Heart right ventricle (tissue), 16 donors: ENCODE results near the gene AP5S1. TPM values are rescaled to one million over a fixed set of nuclear protein-coding genes. Genes with fewer than 3 reads are reported as not detected.

ENCODE experiments used
- ATAC-seq, 8 donors: fragments of 200-7000 bp; cut with Tn5 transposase; one replicate each; pipeline ENCODE4 v1.9.1; 2020; ENCODE audit warnings: mild to moderate bottlenecking in 8 of 8, moderate library complexity in 8 of 8, moderate number of reproducible peaks in 1 of 8
- DNase-seq, 2 donors: peaks; one replicate each; pipeline ENCODE4 v3.0.0-alpha.2; 2020
- H3K27ac ChIP-seq, 10 donors: fragments of 200-600 bp; sonication (generic) in 2 of 10; one replicate each; pipeline versions ENCODE4 v1.5.0 to v1.8.0; 2020 to 2022; ENCODE audit warnings: mild to moderate bottlenecking in 3 of 10
- H3K27me3 ChIP-seq, 7 donors: fragments of 200-600 bp; one replicate each; pipeline ENCODE4 v1.8.0; 2021 to 2022; ENCODE audit warnings: mild to moderate bottlenecking in 2 of 7
- H3K36me3 ChIP-seq, 9 donors: fragments of 200-600 bp; sonication (generic) in 1 of 9; one replicate each; pipeline versions ENCODE4 v1.5.0 to v1.8.0; 2020 to 2022; ENCODE audit warnings: mild to moderate bottlenecking in 2 of 9
- H3K4me1 ChIP-seq, 9 donors: fragments of 200-600 bp; sonication (generic) in 1 of 9; one replicate each; pipeline versions ENCODE4 v1.5.0 to v1.8.0; 2020 to 2022; ENCODE audit warnings: mild to moderate bottlenecking in 4 of 9
- H3K4me3 ChIP-seq, 10 donors: fragments of 200-600 bp; sonication (generic) in 2 of 10; one replicate each; pipeline versions ENCODE4 v1.5.0 to v1.8.0; 2020 to 2022; ENCODE audit warnings: mild to moderate bottlenecking in 7 of 10, moderate library complexity in 2 of 10
- H3K9me3 ChIP-seq, 11 donors: fragments of 200-600 bp in 10 of 11; sonication (generic) in 2 of 11; one replicate each; pipeline versions ENCODE4 v1.5.0 to v1.8.0; 2013 to 2022; ENCODE audit warnings: mild to moderate bottlenecking in 2 of 11, control low read depth in 1 of 11, moderate library complexity in 1 of 11
- CTCF ChIP-seq, 9 donors: fragments of 200-600 bp; sonication (generic) in 2 of 9; IDR thresholded peaks; one replicate each; pipeline versions ENCODE4 v1.5.0 to v1.8.0; 2021 to 2022; ENCODE audit warnings: antibody characterized with exemption in 9 of 9, mild to moderate bottlenecking in 5 of 9, moderate library complexity in 1 of 9
- WGBS, 2 donors: extraction: QIAGEN DNeasy Blood & Tissue Kit; methylation state at CpG; one replicate each; pipeline ENCODE4 v1.1.7; 2013; ENCODE audit warnings: inconsistent platforms in 1 of 2; 5-methylcytosine and 5-hydroxymethylcytosine counted together
- intact Hi-C, 10 donors: fragments of 100-400 bp; cut with DNase I; formaldehyde crosslinking; loops; one replicate each; pipeline versions ENCODE4 v1.11.1 to v1.14.2; 2022
- polyA plus RNA-seq, 2 donors: library from polyadenylated mRNA; stranded (reverse); fragments of 200-250 nt; gene quantifications; one replicate each; pipeline ENCODE4 v1.2.3, GENCODE V29; 2013
- total RNA-seq, 10 donors: library from RNA; stranded (reverse); fragmentation: NEBNext Ultra II Directional in 3 of 10; extraction: Animal tissue kit (Norgen Biotek cat#: 25700) in 3 of 10; gene quantifications; one replicate each; pipeline versions ENCODE4 v1.2.1 to v1.2.4, GENCODE V29; 2021 to 2023
- donor health status: Arrhythmogenic right ventricular cardiomyopathy.
- donor health status: ischemic (EF 13 %, LVEDD 7.1; RV severe dilation, severe dysfunction).
- donor health status: healthy with polysubstance abuse.
- donor health status: DM: no; HTN: yes; CAD: no.
- donor health status: DM: no; HTN: no; CAD: no.
- donor health status: ischemic (EF 25% LVEDD 6.9; RV normal size, moderate dysfunction).
- donor health status: ischemic (EF 25% LVEDD 5.7; RV mildly dilated, moderate dysfunction).
- donor health status: healthy.
- donor health status: DM: yes; HTN: yes; CAD: no.
- donor health status: Ischemic cardiomyopathy.
- donor health status: ischemic (EF 35%, LVEDD 5.7; RV mildly dilated, moderate dysfunction).
- donor health status: nonischemic (EF 11% LVEDD 7.7; RV severe dilation, severe dysfunction).
- donor health status: DM: yes; HTN: yes; CAD: no.
- donor health status: PGD.
- donor health status: ischemic (EF 29% LVEDD 5.4; RV normal size, mild dysfunction).
- donor health status: nonischemic (EF 23%, LVEDD 6.1; RV moderate dilation, normal function).

AP5S1 gene
- total and polyA plus RNA-seq, 12 donors, result 7.2 to 17.5 (median 14.5) TPM

GRCh38 chr20:3802524-3803239, 17.7 kb upstream of the AP5S1 start:
- H3K36me3 ChIP-seq, result peaks cover 0 to 77% (median 20%) of the 10 kb centered on the region in 9 donors
- peaks cover 0 to 58% (median 26%) of the 10 kb centered on the region in 9 donors for H3K4me1 ChIP-seq
- H3K27ac ChIP-seq, result no peak overlapping the region
- H3K9me3 ChIP-seq, result no peaks in the 10 kb centered on the region
- no peak for TF ChIP-seq CTCF (IDR thresholded peaks at IDR 0.05)
- no peak for ATAC-seq
- no peak overlapping the region for H3K4me3 ChIP-seq
- H3K27me3 ChIP-seq, result no peaks in the 10 kb centered on the region
- DNase-seq, result no peak
- intact Hi-C loops, result no loop called here
- 90 to 96% methylated on average over 11 of the region's 11 CpGs for WGBS, 2 donors

- Histone ChIP-seq H3K27ac (no peak overlapping the region), H3K36me3 (peaks cover 0 to 76% (median 20%) of the 10 kb centered on the region in 9 donors), H3K9me3 (no peaks in the 10 kb centered on the region), H3K4me3 (no peak overlapping the region), H3K4me1 (peaks cover 5 to 58% (median 28%) of the 10 kb centered on the region in 9 donors), H3K27me3 (no peaks in the 10 kb centered on the region)
- intact Hi-C loops, result no loop called here
- DNase-seq (no peak), ATAC-seq (no peak)
- WGBS, 2 donors, result 95 to 99% methylated on average over 14 of the region's 14 CpGs
- TF ChIP-seq CTCF (IDR thresholded peaks at IDR 0.05), result no peak
Measured at GRCh38 chr20:3803289-3803688, 17.1 kb upstream of the AP5S1 start.

GRCh38 chr20:3803854-3804253, 16.5 kb upstream of the AP5S1 start:
- peaks cover 7 to 58% (median 31%) of the 10 kb centered on the region in 9 donors for H3K4me1 ChIP-seq
- intact Hi-C loops, result no loop called here
- no peak overlapping the region for H3K4me3 ChIP-seq
- no peaks in the 10 kb centered on the region for H3K9me3 ChIP-seq
- DNase-seq, result no peak
- 88 to 96% methylated on average over 6 of the region's 6 CpGs for WGBS, 2 donors
- H3K27me3 ChIP-seq, result no peaks in the 10 kb centered on the region
- H3K27ac ChIP-seq, result no peak overlapping the region
- peaks cover 0 to 70% (median 20%) of the 10 kb centered on the region in 9 donors for H3K36me3 ChIP-seq
- no peak for TF ChIP-seq CTCF (IDR thresholded peaks at IDR 0.05)
- no peak for ATAC-seq

- no peaks in the 10 kb centered on the region for H3K9me3 ChIP-seq
- no peak overlapping the region for H3K4me3 ChIP-seq
- intact Hi-C loops, result no loop called here
- H3K4me1 ChIP-seq, result peaks cover 7 to 56% (median 30%) of the 10 kb centered on the region in 9 donors
- TF ChIP-seq CTCF (IDR thresholded peaks at IDR 0.05), result no peak
- ATAC-seq (no peak), DNase-seq (no peak)
- H3K27me3 ChIP-seq, result no peaks in the 10 kb centered on the region
- peak overlapping the region in 1 of 10 donors; percentile 93 for H3K27ac ChIP-seq
- H3K36me3 ChIP-seq, result peaks cover 0 to 68% (median 20%) of the 10 kb centered on the region in 9 donors
- WGBS, 2 donors, result 85 to 87% methylated on average over 11 of the region's 11 CpGs
Measured at GRCh38 chr20:3804254-3804751, 16.0 kb upstream of the AP5S1 start.
